Tibial artery (tissue), 4 donors: Measurements from ENCODE around the gene RPS6KA6.

Experiments
- DNase-seq, 2 donors: peaks; one replicate each; pipeline ENCODE4 v3.0.0-alpha.2; 2019
- H3K27ac ChIP-seq, 2 donors: fragments of 200-600 bp; sonication (generic) in 1 of 2; 1 replicate in 1 of 2; 2 replicates in 1 of 2; pipeline ENCODE4 v1.5.1; 2018 to 2019; ENCODE audit warnings: mild to moderate bottlenecking in 1 of 2
- H3K27me3 ChIP-seq, 2 donors: fragments of 200-600 bp; sonication (generic) in 1 of 2; one replicate each; pipeline versions ENCODE4 v1.5.1 to v1.6.0; 2016 to 2019
- H3K36me3 ChIP-seq, 3 donors: fragments of 200-600 bp; sonication (generic) in 2 of 3; one replicate each; pipeline ENCODE4 v1.5.1; 2016 to 2019; ENCODE audit warnings: mild to moderate bottlenecking in 2 of 3
- H3K4me1 ChIP-seq, 4 donors: fragments of 200-600 bp; sonication (generic) in 2 of 4; 1 replicate in 3 of 4; 2 replicates in 1 of 4; pipeline ENCODE4 v1.5.1; 2016 to 2019
- H3K4me3 ChIP-seq, 2 donors: fragments of 200-600 bp; sonication (generic) in 1 of 2; 1 replicate in 1 of 2; 2 replicates in 1 of 2; pipeline ENCODE4 v1.5.1; 2018 to 2019; ENCODE audit warnings: mild to moderate bottlenecking in 2 of 2
- H3K9me3 ChIP-seq, 3 donors: fragments of 200-600 bp; sonication (generic) in 1 of 3; one replicate each; pipeline ENCODE4 v1.5.1; 2016 to 2019
- intact Hi-C: fragments of 100-400 bp; cut with DNase I; formaldehyde crosslinking; loops from one replicate; pipeline ENCODE4 v1.15.0; 2023; ENCODE audit warnings: low total_unique reads
- TF ChIP-seq, protein P1 (sequence below), 2 experiments: fragments of 200-600 bp in 1 of 2; fragments of 450-650 bp in 1 of 2; IDR thresholded peaks; one replicate each; pipeline ENCODE4 v1.5.1; 2017 to 2019; ENCODE audit warnings: antibody characterized with exemption in 2 of 2, mild to moderate bottlenecking in 1 of 2, moderate library complexity in 1 of 2

The RPS6KA6 gene

DNA sequence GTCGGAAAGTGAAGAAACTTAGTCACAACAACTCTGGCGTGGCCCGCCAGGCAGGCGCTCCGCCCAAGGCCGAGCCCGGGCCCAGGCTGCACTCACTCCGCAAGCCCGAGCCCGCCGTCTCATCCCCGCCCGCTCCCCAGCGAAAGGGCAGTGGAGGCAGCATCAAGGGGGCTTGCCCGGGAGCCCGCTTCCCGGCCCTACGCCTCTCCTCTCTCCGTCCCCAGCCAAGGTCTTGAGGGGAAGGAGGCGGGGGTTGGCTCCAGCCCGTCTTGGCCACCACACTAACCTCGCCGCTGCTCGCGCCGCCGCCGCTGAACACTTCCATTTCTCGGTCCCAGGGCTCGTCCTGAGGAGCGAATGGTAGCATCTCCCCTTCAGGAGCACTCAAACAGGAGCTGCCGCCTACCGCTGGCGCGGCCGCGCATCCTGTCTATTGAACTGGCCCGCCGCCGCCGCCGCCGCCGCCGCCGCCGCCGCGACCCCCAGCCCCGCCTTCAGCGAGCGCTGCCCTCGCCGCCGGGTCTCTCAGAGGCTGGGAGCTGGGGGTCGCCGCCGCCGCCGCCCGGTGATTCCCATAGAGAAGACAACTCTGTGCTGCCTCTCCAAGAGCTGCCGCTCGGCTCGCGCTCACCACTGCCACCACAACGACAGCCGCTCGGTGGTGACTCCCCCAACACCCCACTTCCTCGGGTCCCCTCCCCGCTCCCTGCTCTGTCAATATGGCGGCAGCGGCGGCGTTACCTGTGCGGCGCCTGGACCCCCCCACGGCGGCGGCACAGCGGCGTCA is at the start of gene RPS6KA6:
RPS6KA6 (minus strand) TSS at position 667 of the 787 bp plus-strand sequence; CDS start at position 367, 300 bp downstream.
- H3K4me1 ChIP-seq = no peaks in the 10 kb centered on the region
- H3K4me3 ChIP-seq = peak within 1 kb of the TSS; percentile 74 to 76
- peak within 1 kb of the TSS; percentile 82 to 84 for H3K27ac ChIP-seq
- TF ChIP-seq, protein P1, sequence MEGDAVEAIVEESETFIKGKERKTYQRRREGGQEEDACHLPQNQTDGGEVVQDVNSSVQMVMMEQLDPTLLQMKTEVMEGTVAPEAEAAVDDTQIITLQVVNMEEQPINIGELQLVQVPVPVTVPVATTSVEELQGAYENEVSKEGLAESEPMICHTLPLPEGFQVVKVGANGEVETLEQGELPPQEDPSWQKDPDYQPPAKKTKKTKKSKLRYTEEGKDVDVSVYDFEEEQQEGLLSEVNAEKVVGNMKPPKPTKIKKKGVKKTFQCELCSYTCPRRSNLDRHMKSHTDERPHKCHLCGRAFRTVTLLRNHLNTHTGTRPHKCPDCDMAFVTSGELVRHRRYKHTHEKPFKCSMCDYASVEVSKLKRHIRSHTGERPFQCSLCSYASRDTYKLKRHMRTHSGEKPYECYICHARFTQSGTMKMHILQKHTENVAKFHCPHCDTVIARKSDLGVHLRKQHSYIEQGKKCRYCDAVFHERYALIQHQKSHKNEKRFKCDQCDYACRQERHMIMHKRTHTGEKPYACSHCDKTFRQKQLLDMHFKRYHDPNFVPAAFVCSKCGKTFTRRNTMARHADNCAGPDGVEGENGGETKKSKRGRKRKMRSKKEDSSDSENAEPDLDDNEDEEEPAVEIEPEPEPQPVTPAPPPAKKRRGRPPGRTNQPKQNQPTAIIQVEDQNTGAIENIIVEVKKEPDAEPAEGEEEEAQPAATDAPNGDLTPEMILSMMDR (IDR thresholded peaks at IDR 0.05) = no peak
- H3K27me3 ChIP-seq = no peaks in the 10 kb centered on the region
- DNase-seq = peak; percentile 31 to 65
- H3K9me3 ChIP-seq = no peaks in the 10 kb centered on the region
- no peaks in the 10 kb centered on the region for H3K36me3 ChIP-seq
- intact Hi-C loops = no loop called here

- DNase-seq = no peak
- TF ChIP-seq, protein P1 (IDR thresholded peaks at IDR 0.05) = no peak
- Histone ChIP-seq H3K27me3 (no peaks in the 10 kb centered on the region), H3K9me3 (no peaks in the 10 kb centered on the region), H3K27ac (no peak overlapping the region), H3K4me1 (no peaks in the 10 kb centered on the region), H3K4me3 (no peak overlapping the region), H3K36me3 (no peaks in the 10 kb centered on the region)
- intact Hi-C loops = no loop called here
These were observed 36.7 kb upstream of the RPS6KA6 start for GRCh38 chrX:84224741-84225140.

DNA sequence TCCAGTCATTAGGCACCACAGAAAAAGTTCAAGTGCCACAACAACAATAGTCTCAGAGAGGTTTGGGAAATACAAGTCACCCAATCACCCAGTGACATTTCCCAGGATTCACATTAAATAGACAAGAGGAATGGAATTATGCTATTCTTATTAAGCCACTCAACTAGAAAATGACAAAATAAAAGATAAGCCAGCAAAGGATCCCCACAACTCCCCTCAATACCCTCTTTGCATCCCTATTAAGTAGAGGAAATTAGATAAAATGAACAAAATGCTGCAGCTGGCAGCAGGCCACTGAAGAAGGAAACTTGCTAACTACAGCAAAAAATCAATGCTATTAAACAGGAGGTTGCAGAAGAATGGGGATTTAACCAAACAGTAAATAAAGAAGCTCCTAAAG is 35.3 kb upstream of the RPS6KA6 start:
- H3K4me3 ChIP-seq = no peak overlapping the region
- no peaks in the 10 kb centered on the region for H3K27me3 ChIP-seq
- intact Hi-C loops = no loop called here
- no peaks in the 10 kb centered on the region for H3K4me1 ChIP-seq
- no peak for DNase-seq
- TF ChIP-seq, protein P1 (IDR thresholded peaks at IDR 0.05) = no peak
- no peaks in the 10 kb centered on the region for H3K36me3 ChIP-seq
- no peaks in the 10 kb centered on the region for H3K9me3 ChIP-seq
- H3K27ac ChIP-seq = no peak overlapping the region

DNA sequence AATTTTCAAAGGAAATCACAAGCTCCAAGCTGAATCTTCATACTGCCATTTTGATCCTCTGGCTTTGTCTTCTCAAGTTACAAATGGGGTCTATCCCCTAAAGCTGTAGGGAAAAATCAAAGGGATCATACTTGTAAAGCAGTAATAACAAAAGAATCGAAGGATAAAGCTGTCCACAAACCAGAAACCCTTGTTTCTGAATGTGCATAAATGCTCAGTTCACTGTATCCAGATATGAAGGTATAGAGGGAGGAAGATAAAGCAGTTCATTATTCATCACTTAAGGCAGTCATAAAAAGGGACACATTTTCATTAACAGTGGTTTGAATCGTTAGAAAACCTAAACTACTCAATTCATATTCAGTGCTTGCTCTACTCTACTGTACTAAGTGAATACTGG is 33.2 kb upstream of the RPS6KA6 start:
- intact Hi-C loops = no loop called here
- H3K4me1 ChIP-seq = peaks cover 0 to 14% (median 0%) of the 10 kb centered on the region in 4 donors
- no peak overlapping the region for H3K4me3 ChIP-seq
- no peak overlapping the region for H3K27ac ChIP-seq
- H3K27me3 ChIP-seq = no peaks in the 10 kb centered on the region
- no peaks in the 10 kb centered on the region for H3K36me3 ChIP-seq
- DNase-seq = no peak
- no peaks in the 10 kb centered on the region for H3K9me3 ChIP-seq
- TF ChIP-seq, protein P1 (IDR thresholded peaks at IDR 0.05) = no peak

- Histone ChIP-seq H3K9me3 (no peaks in the 10 kb centered on the region), H3K27ac (no peak overlapping the region), H3K36me3 (no peaks in the 10 kb centered on the region), H3K27me3 (no peaks in the 10 kb centered on the region), H3K4me1 (peaks cover 0 to 16% (median 0%) of the 10 kb centered on the region in 4 donors), H3K4me3 (no peak overlapping the region)
- intact Hi-C loops = no loop called here
- TF ChIP-seq, protein P1 (IDR thresholded peaks at IDR 0.05) = no peak
- DNase-seq = no peak
These were observed 31.6 kb upstream of the RPS6KA6 start for GRCh38 chrX:84219551-84219950.
